GM12878 (cell line): Measurements from ENCODE around the gene CSRNP2. TPM values are rescaled to one million over a fixed set of nuclear protein-coding genes. Genes with fewer than 3 reads are reported as not detected.

ENCODE experiments used
- ATAC-seq: fragments of 200-7000 bp; cut with Tn5 transposase; 3 replicates; pipeline ENCODE4 v1.9.1; 2020; ENCODE audit warnings: mild to moderate bottlenecking, moderate library complexity
- BruUV-seq: library from RNA; stranded (reverse); fragments of 400-500 nt; replicated peaks from 2 replicates; lab custom pipeline; 2021; lab: Mats Ljungman, UMichigan
- CTCF ChIA-PET: fragments of 300-600 bp; sonication (Branson Sonifier 250); formaldehyde crosslinking; extraction: SDS; loops from one replicate; lab custom pipeline; 2021; ENCODE audit warnings: inconsistent platforms; lab: Yijun Ruan, JAX
- POLR2A ChIA-PET: fragments of 350-600 bp; formaldehyde crosslinking; extraction: SDS; loops from one replicate; lab custom pipeline; 2021; ENCODE audit warnings: inconsistent platforms; lab: Charles Lee
- RAD21 ChIA-PET: fragments of 300-600 bp; sonication (Branson Sonifier 250); formaldehyde crosslinking; loops from one replicate; lab custom pipeline; 2023; ENCODE audit warnings: antibody characterized with exemption; ENCODE audit not compliant: unreplicated experiment; lab: Charles Lee
- SMC1A ChIA-PET: fragments of 300-600 bp; sonication (Branson Sonifier 250); formaldehyde crosslinking; loops from one replicate; lab custom pipeline; 2023; ENCODE audit not compliant: unreplicated experiment, uncharacterized antibody; lab: Charles Lee
- DNase-seq: peaks from one replicate; pipeline ENCODE4 v3.0.0-alpha.2; 2011; ENCODE audit warnings: low read depth, low spot score
- FAIRE-seq: peaks from 3 replicates; lab custom pipeline; 2011; peaks lifted over from hg19 to GRCh38; lab: Jason Lieb, UNC
- H2AFZ ChIP-seq: 2 replicates; pipeline ENCODE4 v1.6.0; 2011; ENCODE audit warnings: low read depth, low read length, control low read depth; ENCODE audit not compliant: control insufficient read depth
- H3K27ac ChIP-seq: 2 replicates; pipeline ENCODE4 v1.5.1; 2011; ENCODE audit warnings: control low read depth; ENCODE audit not compliant: control insufficient read depth, insufficient read depth
- H3K27me3 ChIP-seq, 2 experiments: replicated peaks in 1 of 2; 2 replicates each; pipeline versions ENCODE4 v1.6.0 to v1.6.1; 2011; ENCODE audit warnings: low read length in 1 of 2; ENCODE audit not compliant: control insufficient read depth in 2 of 2, insufficient read depth in 2 of 2
- H3K36me3 ChIP-seq, 2 experiments: 2 replicates each; pipeline ENCODE4 v1.5.1; 2011; ENCODE audit warnings: low read length in 1 of 2; ENCODE audit not compliant: control insufficient read depth in 2 of 2, insufficient read depth in 2 of 2
- H3K4me1 ChIP-seq: 2 replicates; pipeline ENCODE4 v1.6.1; 2011; ENCODE audit warnings: mild to moderate bottlenecking, low read length, moderate library complexity, mixed read lengths; ENCODE audit not compliant: control insufficient read depth, insufficient read depth
- H3K4me2 ChIP-seq: 2 replicates; pipeline ENCODE4 v1.6.0; 2011; ENCODE audit warnings: control low read depth; ENCODE audit not compliant: control insufficient read depth, insufficient read depth
- H3K4me3 ChIP-seq: fragments of 200-600 bp; sonication (generic); 2 replicates; pipeline ENCODE4 v1.5.1; 2016
- H3K79me2 ChIP-seq: 2 replicates; pipeline ENCODE4 v1.6.0; 2011; ENCODE audit warnings: low read length; ENCODE audit not compliant: control insufficient read depth, insufficient read depth
- H3K9ac ChIP-seq: 2 replicates; pipeline ENCODE4 v1.8.0; 2011; ENCODE audit warnings: low read length, control low read depth, mixed read lengths; ENCODE audit not compliant: control insufficient read depth, insufficient read depth
- H3K9me3 ChIP-seq: replicated peaks from 3 replicates; pipeline ENCODE4 v1.5.1; 2011; ENCODE audit warnings: mild to moderate bottlenecking, low read length; ENCODE audit not compliant: control insufficient read depth, insufficient read depth
- H4K20me1 ChIP-seq: 2 replicates; pipeline ENCODE4 v1.6.0; 2011; ENCODE audit not compliant: control insufficient read depth, insufficient read depth
- CEBPZ ChIP-seq: fragments of 150-350 bp; IDR thresholded peaks from 2 replicates; pipeline ENCODE4 v1.6.1; 2016; ENCODE audit warnings: low read depth, low read length
- HDAC6 ChIP-seq: fragments of 200-600 bp; sonication (generic); IDR thresholded peaks from one replicate; pipeline ENCODE4 v1.8.0; 2017; ENCODE audit warnings: antibody characterized with exemption; ENCODE audit not compliant: unreplicated experiment
- HDGF ChIP-seq: fragments of 450-650 bp; IDR thresholded peaks from 2 replicates; pipeline ENCODE4 v1.6.1; 2016; ENCODE audit warnings: antibody characterized with exemption
- IRF5 ChIP-seq: fragments of 450-650 bp; IDR thresholded peaks from 2 replicates; pipeline ENCODE4 v1.6.1; 2017; ENCODE audit warnings: borderline replicate concordance
- NFIC ChIP-seq: IDR thresholded peaks from 2 replicates; pipeline ENCODE4 v1.6.1; 2012; ENCODE audit warnings: low read depth, mild to moderate bottlenecking, inconsistent platforms, low read length, moderate library complexity
- PRDM15 ChIP-seq: fragments of 450-650 bp; formaldehyde crosslinking; IDR thresholded peaks from 2 replicates; pipeline ENCODE4 v1.4.0; 2020; ENCODE audit warnings: mild to moderate bottlenecking, moderate library complexity
- SP1 ChIP-seq: IDR thresholded peaks from one replicate; pipeline ENCODE4 v1.6.1; 2011; ENCODE audit warnings: low read depth, low read length
- TCF3 ChIP-seq: IDR thresholded peaks from 2 replicates; pipeline ENCODE4 v1.6.1; 2012; ENCODE audit warnings: low read depth, mild to moderate bottlenecking, low read length, borderline replicate concordance; ENCODE audit not compliant: insufficient read depth
- ZBED1 ChIP-seq: IDR thresholded peaks from 2 replicates; pipeline ENCODE4 v1.6.1; 2016; ENCODE audit warnings: borderline replicate concordance
- WGBS: methylation state at CpG from one replicate; pipeline ENCODE4 v1.1.6; 2016; ENCODE audit warnings: low lambda C conversion rate; ENCODE audit not compliant: insufficient replicate concordance, insufficient coverage; ENCODE audit errors: missing lambda C conversion rate; 5-methylcytosine and 5-hydroxymethylcytosine counted together
- in situ Hi-C: fragments of 300-500 bp; cut with MboI; formaldehyde crosslinking; loops from 9 replicates; pipeline ENCODE4 v1.14.3; 2018; ENCODE audit warnings: mixed read lengths
- intact Hi-C: fragments of 100-400 bp; cut with micrococcal nuclease; formaldehyde crosslinking; loops from one replicate; pipeline ENCODE4 v1.14.2; 2022; ENCODE audit not compliant: unreplicated experiment
- polyA plus RNA-seq, 11 experiments: library from polyadenylated mRNA; depleted of rRNA in 4 of 11; unstranded in 6 of 11; stranded (reverse) in 5 of 11; fragments of >200 nt; fragmentation: Nextera tagmentation in 4 of 11; fragmentation: Illumina TruSeq in 1 of 11; extraction: Ambion mirVana in 4 of 11; extraction: Trizol in 1 of 11; gene quantifications; 1 replicate in 1 of 11; 2 replicates in 10 of 11; pipeline versions ENCODE4 v1.2.1 to v1.2.3, GENCODE V29; 2011 to 2016; ENCODE audit warnings: inconsistent platforms in 2 of 11, missing spikeins in 2 of 11, low read depth in 1 of 11
- total RNA-seq, 4 experiments: library from RNA; depleted of rRNA in 3 of 4; stranded (reverse); fragments of >200 nt in 3 of 4; fragmentation: Illumina TruSeq in 1 of 4; extraction: Trizol in 1 of 4; gene quantifications; 2 replicates each; pipeline versions ENCODE4 v1.2.1 to v1.2.3, GENCODE V29; 2013 to 2021

Gene CSRNP2
- total and polyA plus RNA-seq, 10 of the 15 experiments (the other 5 are each of a cell fraction or from before 2014, with no cell fraction given), result 1.2 to 12.1 (median 6.3) TPM

GRCh38 chr12:51047655-51048540 lies 35.5 kb downstream of the CSRNP2 start, which contains the start of gene LETMD1:
TSS of gene LETMD1 (plus strand) at chr12:51048327. CDS start at chr12:51048357, 30 bp downstream.
- no peaks in the 10 kb centered on the region for H3K9me3 ChIP-seq
- ChIA-PET RAD21 (interaction anchor here (1.3 to 4.2 kb wide), 5 partner anchors 61 to 293 kb away, joined by 4 to 26 read pairs (median 5); no protein-coding TSS in a partner anchor), SMC1A (interaction anchor here (0.6 to 1.8 kb wide), 12 partner anchors 12 to 321 kb away, joined by 3 to 9 read pairs (median 3); partner anchors contain the start of gene CSRNP2), POLR2A (interaction anchor here (0.6 to 1.6 kb wide), 6 partner anchors 22 to 294 kb away, joined by 3 to 7 read pairs (median 3); partner anchors contain the start of genes DAZAP2, POU6F1 and SLC11A2), CTCF (interaction anchor here (0.6 to 6.1 kb wide), 15 partner anchors 16 to 294 kb away, joined by 3 to 61 read pairs (median 4); partner anchors contain the start of genes POU6F1 and SLC11A2)
- ATAC-seq, result peak; percentile 98
- H3K4me3 ChIP-seq, result peak within 1 kb of the TSS; percentile 94
- BruUV-seq, result TSS peak; percentile 97
- intact Hi-C loops, result loop anchor here (2.0 to 5.0 kb wide), 4 partner anchors 35 to 293 kb away; partner anchors contain the start of genes CSRNP2 and DAZAP2
- H3K79me2 ChIP-seq, result peaks cover 25% of the 10 kb centered on the region
- DNase-seq, result peak; percentile 98
- peaks cover 0 to 6% of the 10 kb centered on the region in 2 experiments; a peak in 2 of 4 replicates for H3K36me3 ChIP-seq
- in situ Hi-C loops, result loop anchor here (5.0 kb wide), 1 partner anchor 294 kb away; no protein-coding TSS in a partner anchor
- FAIRE-seq, result peak; percentile 97
- peak within 1 kb of the TSS; percentile 88 for H3K4me2 ChIP-seq
- H3K4me1 ChIP-seq, result peaks cover 6% of the 10 kb centered on the region
- H3K27ac ChIP-seq, result peak within 1 kb of the TSS; percentile 96
- 2% methylated on average over 51 of the region's 51 CpGs for WGBS
- peak within 1 kb of the TSS; percentile 99 for H3K9ac ChIP-seq
- no peaks in the 10 kb centered on the region for H4K20me1 ChIP-seq
- no peaks in the 10 kb centered on the region for H3K27me3 ChIP-seq
- H2AFZ ChIP-seq, result peak within 1 kb of the TSS; percentile 94
- peak; percentile 54 for TF ChIP-seq SP1
- TF ChIP-seq IRF5, result no peak
- peak; percentile 22 for TF ChIP-seq HDAC6
- no peak for TF ChIP-seq PRDM15 (CRISPR knock-in tag)
- no peak for TF ChIP-seq ZBED1
- no peak for TF ChIP-seq NFIC
- TF ChIP-seq HDGF, result peak; percentile 87
- peak; percentile 68 for TF ChIP-seq TCF3
- no peak for TF ChIP-seq CEBPZ
